ENCODE results near the gene RAD51B.
"Not testable (repeated sequence)": the region's sequence is repeated elsewhere in the genome, so short reads cannot be mapped to it uniquely, and the experiment has no call there.

The RAD51B gene

GRCh38 chr14:68295316-68295816, 475.8 kb downstream of the RAD51B start:
- DNase-seq (ENCODE audit: low spot score), result peak; percentile 8

- no peak for DNase-seq (ENCODE audit: low spot score)
Measured at GRCh38 chr14:68297039-68297438, 477.5 kb downstream of the RAD51B start.

- DNase-seq (ENCODE audit: low spot score), result no peak
Measured at GRCh38 chr14:68297876-68298468, 478.4 kb downstream of the RAD51B start.

- no peak for DNase-seq (ENCODE audit: low spot score)
Measured at GRCh38 chr14:68300608-68301007, 481.0 kb downstream of the RAD51B start.

- no peak for DNase-seq (ENCODE audit: low spot score)
Measured at GRCh38 chr14:68301219-68301618, 481.6 kb downstream of the RAD51B start.

- DNase-seq (ENCODE audit: low spot score), result not testable (repeated sequence)
Measured at GRCh38 chr14:68302938-68303337, 483.4 kb downstream of the RAD51B start.

GRCh38 chr14:68305738-68306137, 486.2 kb downstream of the RAD51B start:
- DNase-seq (ENCODE audit: low spot score), result no peak

- DNase-seq (ENCODE audit: low spot score), result no peak
Measured at GRCh38 chr14:68306265-68306933, 486.8 kb downstream of the RAD51B start.

- peak; percentile 56 for DNase-seq (ENCODE audit: low spot score)
Measured at GRCh38 chr14:68306934-68307789, 487.6 kb downstream of the RAD51B start.

- no peak for DNase-seq (ENCODE audit: low spot score)
Measured at GRCh38 chr14:68307790-68308168, 488.2 kb downstream of the RAD51B start.

GRCh38 chr14:68308726-68309520, 489.3 kb downstream of the RAD51B start:
- DNase-seq (ENCODE audit: low spot score), result no peak

GRCh38 chr14:68309616-68310015, 490.0 kb downstream of the RAD51B start:
- DNase-seq (ENCODE audit: low spot score), result no peak

GRCh38 chr14:68312300-68312699, 492.7 kb downstream of the RAD51B start:
- DNase-seq (ENCODE audit: low spot score), result no peak

GRCh38 chr14:68312884-68313610, 493.5 kb downstream of the RAD51B start:
- DNase-seq (ENCODE audit: low spot score), result no peak

GRCh38 chr14:68314642-68315041, 495.1 kb downstream of the RAD51B start:
- DNase-seq (ENCODE audit: low spot score), result no peak

- DNase-seq (ENCODE audit: low spot score), result no peak
Measured at GRCh38 chr14:68315081-68315480, 495.5 kb downstream of the RAD51B start.

GRCh38 chr14:68316078-68316868, 496.7 kb downstream of the RAD51B start:
- no peak for DNase-seq (ENCODE audit: low spot score)

- no peak for DNase-seq (ENCODE audit: low spot score)
Measured at GRCh38 chr14:68317239-68317638, 497.7 kb downstream of the RAD51B start.

GRCh38 chr14:68318828-68319227, 499.2 kb downstream of the RAD51B start:
- no peak for DNase-seq (ENCODE audit: low spot score)

GRCh38 chr14:68320495-68320894, 500.9 kb downstream of the RAD51B start:
- no peak for DNase-seq (ENCODE audit: low spot score)

Measured in SK-N-DZ (cell line).